Breast epithelium (tissue), 3 donors: Measurements from ENCODE around the gene PRMT9.

Experiments
- POLR2A ChIP-seq: fragments of 450-650 bp; IDR thresholded peaks from one replicate; pipeline ENCODE4 v1.6.1; 2016; ENCODE audit warnings: antibody characterized with exemption, mild to moderate bottlenecking, moderate library complexity
- POLR2AphosphoS5 ChIP-seq, 3 donors: sonication (generic); formaldehyde crosslinking; IDR thresholded peaks; one replicate each; pipeline ENCODE4 v1.6.1; 2017; ENCODE audit warnings: antibody characterized with exemption in 3 of 3
- TF ChIP-seq, protein P1 (sequence below), 3 donors: fragments of 450-650 bp; IDR thresholded peaks; one replicate each; pipeline ENCODE4 v1.5.1; 2016 to 2017; ENCODE audit warnings: antibody characterized with exemption in 3 of 3, mild to moderate bottlenecking in 3 of 3, moderate library complexity in 3 of 3

DNA sequence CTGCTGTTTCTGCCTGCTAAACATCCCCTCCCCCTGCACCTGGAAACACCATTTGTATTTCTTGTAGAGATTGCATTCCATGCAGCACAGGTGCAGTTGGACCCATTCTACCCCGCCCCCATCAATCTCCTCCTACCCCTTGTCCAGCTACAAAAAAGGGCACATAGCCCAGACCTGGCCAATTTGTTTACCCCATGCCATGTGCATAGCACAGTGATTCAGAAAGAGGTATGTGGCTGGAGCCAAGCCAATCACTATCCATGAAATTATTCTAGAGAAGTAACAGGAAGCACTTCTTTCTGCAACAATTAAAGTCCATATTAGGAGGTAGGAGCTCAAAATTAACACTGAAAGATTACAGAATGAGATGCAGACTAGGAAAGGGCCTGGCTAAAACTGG lies 87.0 kb downstream of the PRMT9 start:
- TF ChIP-seq, protein P1, sequence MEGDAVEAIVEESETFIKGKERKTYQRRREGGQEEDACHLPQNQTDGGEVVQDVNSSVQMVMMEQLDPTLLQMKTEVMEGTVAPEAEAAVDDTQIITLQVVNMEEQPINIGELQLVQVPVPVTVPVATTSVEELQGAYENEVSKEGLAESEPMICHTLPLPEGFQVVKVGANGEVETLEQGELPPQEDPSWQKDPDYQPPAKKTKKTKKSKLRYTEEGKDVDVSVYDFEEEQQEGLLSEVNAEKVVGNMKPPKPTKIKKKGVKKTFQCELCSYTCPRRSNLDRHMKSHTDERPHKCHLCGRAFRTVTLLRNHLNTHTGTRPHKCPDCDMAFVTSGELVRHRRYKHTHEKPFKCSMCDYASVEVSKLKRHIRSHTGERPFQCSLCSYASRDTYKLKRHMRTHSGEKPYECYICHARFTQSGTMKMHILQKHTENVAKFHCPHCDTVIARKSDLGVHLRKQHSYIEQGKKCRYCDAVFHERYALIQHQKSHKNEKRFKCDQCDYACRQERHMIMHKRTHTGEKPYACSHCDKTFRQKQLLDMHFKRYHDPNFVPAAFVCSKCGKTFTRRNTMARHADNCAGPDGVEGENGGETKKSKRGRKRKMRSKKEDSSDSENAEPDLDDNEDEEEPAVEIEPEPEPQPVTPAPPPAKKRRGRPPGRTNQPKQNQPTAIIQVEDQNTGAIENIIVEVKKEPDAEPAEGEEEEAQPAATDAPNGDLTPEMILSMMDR (IDR thresholded peaks at IDR 0.05) = no peak
- TF ChIP-seq POLR2AphosphoS5 (IDR thresholded peaks at IDR 0.05) (no peak), POLR2A (no peak)
